Measurements from ENCODE around the gene TSPAN8.
"Not testable (repeated sequence)": the region's sequence is repeated elsewhere in the genome, so short reads cannot be mapped to it uniquely, and the experiment has no call there.

The TSPAN8 gene

GRCh38 chr12:71157601-71158233, at the start of gene TSPAN8:
Gene TSPAN8 (minus strand): TSS chr12:71157999. CDS start chr12:71157678, 321 bp downstream.
- DNase-seq (ENCODE audit: low spot score): no peak

GRCh38 chr12:71201136-71201679, 43.4 kb upstream of the TSPAN8 start:
- no peak for DNase-seq (ENCODE audit: low spot score)

GRCh38 chr12:71200706-71201105, 42.9 kb upstream of the TSPAN8 start:
- DNase-seq (ENCODE audit: low spot score): no peak

GRCh38 chr12:71197460-71197859, 39.7 kb upstream of the TSPAN8 start:
- DNase-seq (ENCODE audit: low spot score): no peak

- no peak for DNase-seq (ENCODE audit: low spot score)
Observed at GRCh38 chr12:71195338-71195896, 37.6 kb upstream of the TSPAN8 start.

GRCh38 chr12:71194657-71195056, 36.9 kb upstream of the TSPAN8 start:
- DNase-seq (ENCODE audit: low spot score): no peak

- no peak for DNase-seq (ENCODE audit: low spot score)
Observed at GRCh38 chr12:71193041-71193440, 35.2 kb upstream of the TSPAN8 start.

GRCh38 chr12:71191509-71192196, 33.9 kb upstream of the TSPAN8 start:
- no peak for DNase-seq (ENCODE audit: low spot score)

- DNase-seq (ENCODE audit: low spot score): no peak
Observed at GRCh38 chr12:71190822-71191221, 33.0 kb upstream of the TSPAN8 start.

GRCh38 chr12:71187379-71187778, 29.6 kb upstream of the TSPAN8 start:
- DNase-seq (ENCODE audit: low spot score): no peak

GRCh38 chr12:71186571-71187288, 28.9 kb upstream of the TSPAN8 start:
- DNase-seq (ENCODE audit: low spot score): no peak

GRCh38 chr12:71183846-71184245, 26.0 kb upstream of the TSPAN8 start:
- no peak for DNase-seq (ENCODE audit: low spot score)

- no peak for DNase-seq (ENCODE audit: low spot score)
Observed at GRCh38 chr12:71183018-71183417, 25.2 kb upstream of the TSPAN8 start.

- DNase-seq (ENCODE audit: low spot score): no peak
Observed at GRCh38 chr12:71178162-71178561, 20.4 kb upstream of the TSPAN8 start.

- DNase-seq (ENCODE audit: low spot score): no peak
Observed at GRCh38 chr12:71174825-71175224, 17.0 kb upstream of the TSPAN8 start.

- DNase-seq (ENCODE audit: low spot score): no peak
Observed at GRCh38 chr12:71174146-71174545, 16.3 kb upstream of the TSPAN8 start.

- DNase-seq (ENCODE audit: low spot score): no peak
Observed at GRCh38 chr12:71170456-71170855, 12.7 kb upstream of the TSPAN8 start.

- no peak for DNase-seq (ENCODE audit: low spot score)
Observed at GRCh38 chr12:71169286-71169685, 11.5 kb upstream of the TSPAN8 start.

GRCh38 chr12:71166862-71167496, 9.2 kb upstream of the TSPAN8 start:
- DNase-seq (ENCODE audit: low spot score): no peak

GRCh38 chr12:71166280-71166679, 8.5 kb upstream of the TSPAN8 start:
- DNase-seq (ENCODE audit: low spot score): no peak

GRCh38 chr12:71165780-71166179, 8.0 kb upstream of the TSPAN8 start:
- DNase-seq (ENCODE audit: low spot score): not testable (repeated sequence)

GRCh38 chr12:71164568-71165197, 6.9 kb upstream of the TSPAN8 start:
- no peak for DNase-seq (ENCODE audit: low spot score)

Data from ecto neural progenitor cell (in vitro differentiated cells).